ENCODE data around the gene TP53RK. TPM values are rescaled to one million over a fixed set of nuclear protein-coding genes. Genes with fewer than 3 reads are reported as not detected.

TP53RK gene
- total and polyA plus RNA-seq, 3 experiments from 2014 or later = 14.1 to 17.4 (median 16.6) TPM

DNA sequence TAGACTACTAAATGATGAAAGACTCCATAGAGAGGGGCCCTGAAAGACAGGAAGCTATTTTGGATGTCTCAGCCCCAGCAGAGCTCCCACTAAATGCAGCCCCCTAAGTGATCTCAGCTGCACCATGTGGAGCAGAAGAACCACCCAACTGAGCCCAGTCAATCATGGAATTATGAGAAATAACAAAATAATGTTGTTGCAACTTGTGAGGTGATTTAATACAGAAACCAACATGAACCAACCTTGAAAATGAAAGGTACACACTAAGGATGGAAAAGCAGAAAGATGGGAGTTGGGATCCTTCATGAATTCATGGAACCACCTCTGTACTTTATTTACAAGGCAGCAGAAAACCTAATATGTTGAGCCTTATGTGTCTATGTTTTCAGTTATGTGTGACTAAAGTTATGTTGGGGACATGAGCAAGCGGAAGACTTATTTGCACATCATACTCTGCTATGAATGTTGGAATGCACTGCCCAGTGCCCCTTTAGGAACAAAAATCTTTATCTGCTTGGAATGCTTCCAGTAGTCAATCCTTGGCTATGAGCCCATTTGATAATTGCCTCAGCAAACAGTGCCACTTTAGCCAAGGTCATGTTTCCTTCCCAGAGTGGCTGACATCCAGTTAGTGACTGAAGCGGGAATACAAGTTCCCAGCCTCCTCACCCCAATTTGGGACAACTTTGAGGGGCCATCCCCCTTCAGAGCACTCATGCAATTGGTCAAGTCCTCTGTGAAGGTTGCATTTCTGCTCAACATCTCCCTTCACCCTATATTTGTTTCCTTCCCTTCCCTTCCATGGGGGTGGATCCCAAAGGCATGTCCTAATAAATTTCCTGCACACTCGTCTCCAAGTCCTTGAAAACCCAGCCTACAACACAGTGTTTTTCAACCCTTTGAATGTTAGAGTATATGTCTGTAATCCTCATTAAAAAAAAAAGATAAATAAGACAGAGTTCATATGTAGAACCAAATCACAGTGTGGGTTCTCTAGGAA, 18.4 kb downstream of the TP53RK start:
- Mint-ChIP-seq H3K4me1 (no peaks in the 10 kb centered on the region), H3K4me3 (no peak overlapping the region), H3K27me3 (peaks cover 0 to 6% of the 10 kb centered on the region in 2 donors), H3K27ac (no peak overlapping the region), H3K36me3 (peaks cover 0 to 19% (median 11%) of the 10 kb centered on the region in 3 donors), H3K9me3 (peaks cover 0 to 12% (median 7%) of the 10 kb centered on the region in 5 donors)
- POLR2A ChIA-PET = no interaction called here
- no peak for DNase-seq
- no peak overlapping the region for H3K4me3 ChIP-seq (ENCODE audit: low read length)
- no peaks in the 10 kb centered on the region for H3K9me3 ChIP-seq (ENCODE audit: low read length)
- H3K27ac ChIP-seq (ENCODE audit: low read depth, low read length) = no peak overlapping the region
- CTCF ChIA-PET = interaction anchor here (1.0 kb wide), 1 partner anchor 10 kb away, joined by 3 read pairs; no protein-coding TSS in a partner anchor
- no peaks in the 10 kb centered on the region for H3K36me3 ChIP-seq (ENCODE audit: insufficient read depth, low read length)
- H3K4me1 ChIP-seq (ENCODE audit: insufficient read depth, low read length) = no peaks in the 10 kb centered on the region
- H3K27me3 ChIP-seq (ENCODE audit: insufficient read depth, low read length, poor library complexity, severe bottlenecking) = no peaks in the 10 kb centered on the region

GRCh38 chr20:46670228-46670584, 19.0 kb downstream of the TP53RK start:
- H3K9me3 Mint-ChIP-seq = peaks cover 0 to 12% (median 7%) of the 10 kb centered on the region in 5 donors
- H3K27me3 Mint-ChIP-seq = peaks cover 0 to 6% of the 10 kb centered on the region in 2 donors
- POLR2A ChIA-PET = no interaction called here
- no peaks in the 10 kb centered on the region for H3K27me3 ChIP-seq (ENCODE audit: insufficient read depth, low read length, poor library complexity, severe bottlenecking)
- H3K4me1 Mint-ChIP-seq = no peaks in the 10 kb centered on the region
- no peak overlapping the region for H3K4me3 ChIP-seq (ENCODE audit: low read length)
- H3K4me1 ChIP-seq (ENCODE audit: insufficient read depth, low read length) = no peaks in the 10 kb centered on the region
- no peaks in the 10 kb centered on the region for H3K9me3 ChIP-seq (ENCODE audit: low read length)
- H3K27ac ChIP-seq (ENCODE audit: low read depth, low read length) = no peak overlapping the region
- H3K36me3 Mint-ChIP-seq = peaks cover 1 to 19% (median 11%) of the 10 kb centered on the region in 3 donors
- no peak overlapping the region for H3K4me3 Mint-ChIP-seq
- no peaks in the 10 kb centered on the region for H3K36me3 ChIP-seq (ENCODE audit: insufficient read depth, low read length)
- DNase-seq = no peak
- no peak overlapping the region for H3K27ac Mint-ChIP-seq
- CTCF ChIA-PET = interaction anchor here (0.9 kb wide), 1 partner anchor 12 kb away, joined by 3 read pairs; no protein-coding TSS in a partner anchor

DNA sequence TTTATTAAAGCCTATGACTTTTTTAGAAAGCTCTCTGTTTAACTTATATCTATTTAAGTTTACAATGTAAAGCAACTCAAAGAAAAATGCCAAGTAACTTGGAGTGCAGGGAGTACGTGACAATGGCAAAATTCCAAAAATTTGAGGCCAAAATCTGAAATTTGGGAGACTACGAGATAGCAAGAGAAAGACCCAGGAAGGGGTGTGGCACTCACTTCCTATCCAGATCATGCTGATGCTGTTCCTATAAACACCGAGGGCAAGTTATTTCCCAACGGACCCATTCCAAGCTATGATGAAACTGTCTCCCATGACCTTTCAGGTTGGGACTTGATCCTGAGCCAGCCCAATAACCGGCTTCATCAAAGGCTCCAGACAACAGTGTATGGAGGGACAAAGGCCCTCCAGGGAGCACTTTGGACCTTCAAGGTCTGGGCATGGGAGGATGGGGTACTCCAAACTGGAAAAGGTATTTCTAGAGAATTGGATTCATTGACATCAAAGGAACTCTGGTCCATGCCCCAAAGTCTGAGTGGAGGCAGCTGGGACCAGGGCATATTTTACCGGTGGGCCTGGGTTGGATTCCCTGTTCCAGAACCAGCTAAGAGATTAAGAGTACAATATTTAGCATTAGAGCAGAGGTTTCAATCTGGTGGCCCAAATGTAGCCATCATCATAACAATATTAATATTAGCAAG, 22.3 kb downstream of the TP53RK start:
- Histone ChIP-seq H3K27ac (ENCODE audit: low read depth, low read length) (no peak overlapping the region), H3K27me3 (ENCODE audit: insufficient read depth, low read length, poor library complexity, severe bottlenecking) (no peaks in the 10 kb centered on the region), H3K9me3 (ENCODE audit: low read length) (no peaks in the 10 kb centered on the region), H3K36me3 (ENCODE audit: insufficient read depth, low read length) (no peaks in the 10 kb centered on the region), H3K4me1 (ENCODE audit: insufficient read depth, low read length) (no peaks in the 10 kb centered on the region), H3K4me3 (ENCODE audit: low read length) (no peak overlapping the region)
- POLR2A ChIA-PET = no interaction called here
- CTCF ChIA-PET = no interaction called here
- Mint-ChIP-seq H3K9me3 (peaks cover 0 to 12% (median 7%) of the 10 kb centered on the region in 5 donors), H3K4me3 (no peak overlapping the region), H3K36me3 (peaks cover 1 to 21% (median 13%) of the 10 kb centered on the region in 3 donors), H3K4me1 (no peaks in the 10 kb centered on the region), H3K27me3 (peaks cover 0 to 2% of the 10 kb centered on the region in 2 donors), H3K27ac (no peak overlapping the region)
- no peak for DNase-seq

- no peaks in the 10 kb centered on the region for H3K27me3 ChIP-seq (ENCODE audit: insufficient read depth, low read length, poor library complexity, severe bottlenecking)
- ChIA-PET CTCF (no interaction called here), POLR2A (no interaction called here)
- Mint-ChIP-seq H3K4me1 (no peaks in the 10 kb centered on the region), H3K4me3 (no peak overlapping the region), H3K9me3 (peaks cover 0 to 10% (median 7%) of the 10 kb centered on the region in 5 donors), H3K27me3 (peaks cover 0 to 1% of the 10 kb centered on the region in 2 donors), H3K36me3 (peaks cover 1 to 17% (median 11%) of the 10 kb centered on the region in 3 donors), H3K27ac (no peak overlapping the region)
- H3K36me3 ChIP-seq (ENCODE audit: insufficient read depth, low read length) = no peaks in the 10 kb centered on the region
- H3K4me1 ChIP-seq (ENCODE audit: insufficient read depth, low read length) = no peaks in the 10 kb centered on the region
- no peak overlapping the region for H3K27ac ChIP-seq (ENCODE audit: low read depth, low read length)
- no peak for DNase-seq
- no peak overlapping the region for H3K4me3 ChIP-seq (ENCODE audit: low read length)
- no peaks in the 10 kb centered on the region for H3K9me3 ChIP-seq (ENCODE audit: low read length)
Observed at GRCh38 chr20:46666306-46666705, 22.9 kb downstream of the TP53RK start.

DNA sequence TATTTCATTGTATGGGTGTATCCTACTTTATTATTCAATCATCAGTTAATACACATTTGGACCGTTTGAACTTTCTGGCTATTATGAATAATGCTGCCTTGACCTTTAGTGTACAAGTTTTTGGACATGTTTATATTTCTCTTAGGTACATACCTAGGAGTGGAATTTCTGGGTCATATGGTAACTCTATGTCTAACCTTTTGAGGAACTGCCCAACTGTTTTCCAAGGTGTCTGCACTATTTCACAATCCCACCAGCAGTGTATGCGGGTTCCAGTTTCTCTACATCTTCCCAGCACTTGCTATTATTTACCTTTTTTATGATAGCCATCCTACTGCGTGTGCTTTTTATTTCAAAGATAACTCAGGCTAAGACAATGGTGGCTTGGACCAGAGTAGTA, 23.6 kb downstream of the TP53RK start:
- POLR2A ChIA-PET = no interaction called here
- H3K36me3 ChIP-seq (ENCODE audit: insufficient read depth, low read length) = no peaks in the 10 kb centered on the region
- no peaks in the 10 kb centered on the region for H3K9me3 ChIP-seq (ENCODE audit: low read length)
- no peaks in the 10 kb centered on the region for H3K4me1 Mint-ChIP-seq
- peaks cover 0 to 4% (median 4%) of the 10 kb centered on the region in 5 donors for H3K9me3 Mint-ChIP-seq
- DNase-seq = no peak
- no peak overlapping the region for H3K27ac ChIP-seq (ENCODE audit: low read depth, low read length)
- no peak overlapping the region for H3K27ac Mint-ChIP-seq
- H3K27me3 ChIP-seq (ENCODE audit: insufficient read depth, low read length, poor library complexity, severe bottlenecking) = no peaks in the 10 kb centered on the region
- H3K4me1 ChIP-seq (ENCODE audit: insufficient read depth, low read length) = no peaks in the 10 kb centered on the region
- no peak overlapping the region for H3K4me3 ChIP-seq (ENCODE audit: low read length)
- H3K36me3 Mint-ChIP-seq = peaks cover 1 to 18% (median 10%) of the 10 kb centered on the region in 3 donors
- H3K27me3 Mint-ChIP-seq = no peaks in the 10 kb centered on the region
- H3K4me3 Mint-ChIP-seq = no peak overlapping the region
- CTCF ChIA-PET = no interaction called here

DNA sequence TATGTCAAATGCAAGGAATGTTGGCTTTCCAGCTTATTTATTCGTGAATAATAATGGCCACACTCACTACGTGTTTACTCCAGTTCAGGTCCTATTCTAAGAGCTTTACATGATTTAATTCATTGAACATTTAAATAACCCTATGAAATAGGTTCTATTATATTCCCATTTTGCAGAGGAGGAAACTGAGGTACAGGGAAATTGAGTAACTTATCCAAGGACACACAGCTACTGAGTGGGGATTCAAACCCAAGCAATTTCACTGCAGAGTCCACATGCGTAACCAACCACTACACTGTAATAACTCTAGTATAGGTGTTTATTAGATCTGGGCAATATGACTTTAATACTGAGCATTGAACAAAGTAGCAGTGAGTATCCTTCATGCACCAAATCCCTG, 25.7 kb downstream of the TP53RK start:
- Mint-ChIP-seq H3K27me3 (no peaks in the 10 kb centered on the region), H3K36me3 (peaks cover 1 to 14% (median 3%) of the 10 kb centered on the region in 3 donors), H3K4me3 (no peak overlapping the region), H3K9me3 (peaks cover 0 to 5% (median 0%) of the 10 kb centered on the region in 5 donors), H3K27ac (no peak overlapping the region), H3K4me1 (no peaks in the 10 kb centered on the region)
- CTCF ChIA-PET = no interaction called here
- Histone ChIP-seq H3K9me3 (ENCODE audit: low read length) (no peaks in the 10 kb centered on the region), H3K4me1 (ENCODE audit: insufficient read depth, low read length) (no peaks in the 10 kb centered on the region), H3K36me3 (ENCODE audit: insufficient read depth, low read length) (no peaks in the 10 kb centered on the region), H3K4me3 (ENCODE audit: low read length) (no peak overlapping the region), H3K27me3 (ENCODE audit: insufficient read depth, low read length, poor library complexity, severe bottlenecking) (no peaks in the 10 kb centered on the region), H3K27ac (ENCODE audit: low read depth, low read length) (no peak overlapping the region)
- POLR2A ChIA-PET = no interaction called here
- no peak for DNase-seq

DNA sequence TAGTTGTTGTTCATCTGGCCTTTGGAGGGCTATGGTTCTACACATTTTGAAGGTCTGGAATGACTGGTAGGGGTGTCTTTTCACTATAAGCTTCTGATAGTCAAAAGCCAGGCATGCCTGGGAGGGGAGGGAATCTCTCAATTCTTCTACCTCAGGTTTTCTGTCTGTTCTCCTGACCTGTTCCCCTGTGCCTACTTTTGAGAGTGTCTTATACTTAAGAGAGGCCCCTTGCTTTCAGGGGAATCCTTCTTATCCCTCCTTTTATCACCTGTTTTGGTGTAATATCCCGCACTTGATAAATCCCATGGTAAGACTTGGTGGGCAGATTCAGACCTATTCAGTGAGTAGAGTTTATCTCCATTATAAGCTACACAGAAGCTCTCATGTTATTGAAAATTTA, 27.6 kb downstream of the TP53RK start:
- no peaks in the 10 kb centered on the region for H3K36me3 ChIP-seq (ENCODE audit: insufficient read depth, low read length)
- POLR2A ChIA-PET = no interaction called here
- H3K36me3 Mint-ChIP-seq = peaks cover 1 to 10% (median 3%) of the 10 kb centered on the region in 3 donors
- no peak overlapping the region for H3K4me3 Mint-ChIP-seq
- no peak overlapping the region for H3K27ac ChIP-seq (ENCODE audit: low read depth, low read length)
- no peak overlapping the region for H3K4me3 ChIP-seq (ENCODE audit: low read length)
- no peak overlapping the region for H3K27ac Mint-ChIP-seq
- no peaks in the 10 kb centered on the region for H3K27me3 ChIP-seq (ENCODE audit: insufficient read depth, low read length, poor library complexity, severe bottlenecking)
- no peaks in the 10 kb centered on the region for H3K27me3 Mint-ChIP-seq
- no peak for DNase-seq
- no peaks in the 10 kb centered on the region for H3K4me1 ChIP-seq (ENCODE audit: insufficient read depth, low read length)
- CTCF ChIA-PET = no interaction called here
- H3K9me3 ChIP-seq (ENCODE audit: low read length) = no peaks in the 10 kb centered on the region
- H3K4me1 Mint-ChIP-seq = no peaks in the 10 kb centered on the region
- H3K9me3 Mint-ChIP-seq = peaks cover 0 to 5% (median 0%) of the 10 kb centered on the region in 5 donors

DNA sequence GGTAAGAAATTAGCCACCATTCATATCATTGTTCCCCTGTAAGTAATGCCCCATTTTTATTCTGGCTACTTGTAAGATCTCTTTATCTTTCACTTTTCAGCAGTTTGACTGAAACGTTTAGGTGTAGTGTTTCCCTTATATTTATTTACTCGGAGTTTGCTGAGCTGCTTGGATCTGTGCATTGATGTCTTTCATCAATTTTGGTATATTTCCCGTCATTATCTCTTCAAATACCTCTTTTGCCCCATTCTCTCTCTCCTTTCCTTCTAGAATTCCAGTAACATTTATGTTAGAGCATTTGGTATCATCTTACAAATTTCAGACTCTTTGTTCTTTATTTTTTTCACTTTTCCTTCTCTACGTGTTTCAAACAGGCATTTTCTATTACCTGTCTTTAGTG, 28.8 kb downstream of the TP53RK start:
- no peaks in the 10 kb centered on the region for H3K27me3 ChIP-seq (ENCODE audit: insufficient read depth, low read length, poor library complexity, severe bottlenecking)
- Mint-ChIP-seq H3K4me3 (no peak overlapping the region), H3K4me1 (no peaks in the 10 kb centered on the region), H3K9me3 (peaks cover 0 to 5% (median 0%) of the 10 kb centered on the region in 5 donors), H3K36me3 (peaks cover 1 to 10% (median 3%) of the 10 kb centered on the region in 3 donors), H3K27me3 (no peaks in the 10 kb centered on the region), H3K27ac (no peak overlapping the region)
- CTCF ChIA-PET = no interaction called here
- H3K4me3 ChIP-seq (ENCODE audit: low read length) = no peak overlapping the region
- no peaks in the 10 kb centered on the region for H3K4me1 ChIP-seq (ENCODE audit: insufficient read depth, low read length)
- H3K36me3 ChIP-seq (ENCODE audit: insufficient read depth, low read length) = no peaks in the 10 kb centered on the region
- H3K27ac ChIP-seq (ENCODE audit: low read depth, low read length) = no peak overlapping the region
- POLR2A ChIA-PET = no interaction called here
- H3K9me3 ChIP-seq (ENCODE audit: low read length) = no peaks in the 10 kb centered on the region
- no peak for DNase-seq
